ENCODE measurements around the gene HDAC2. TPM values are rescaled to one million over a fixed set of nuclear protein-coding genes. Genes with fewer than 3 reads are reported as not detected.
"Not testable (repeated sequence)": the region's sequence is repeated elsewhere in the genome, so short reads cannot be mapped to it uniquely, and the experiment has no call there.

The HDAC2 gene
- polyA plus RNA-seq, 1 donor from 2014 or later: 307 TPM

- not testable (repeated sequence) for H3K4me3 ChIP-seq (ENCODE audit: low read length); H2AFZ ChIP-seq (ENCODE audit: low read depth, low read length); H3K9me3 ChIP-seq (ENCODE audit: low read length); H3K9ac ChIP-seq (ENCODE audit: low read length); H3K27me3 ChIP-seq (ENCODE audit: insufficient read depth, low read depth, low read length); H3F3A ChIP-seq (ENCODE audit: insufficient read depth, low read length, poor library complexity, severe bottlenecking); H3K27ac ChIP-seq (ENCODE audit: low read length); H4K20me1 ChIP-seq (ENCODE audit: insufficient read depth); H3K36me3 ChIP-seq (ENCODE audit: insufficient read depth, low read length); H3K4me2 ChIP-seq (ENCODE audit: low read length); H3K79me2 ChIP-seq (replicated peaks; ENCODE audit: insufficient read depth, low read length); H3K9me2 ChIP-seq (ENCODE audit: insufficient read depth, low read length)
These were observed 46.2 kb upstream of the HDAC2 start for GRCh38 chr6:114017146-114017545.

GRCh38 chr6:114014106-114014505 lies 43.2 kb upstream of the HDAC2 start:
- H3K27ac ChIP-seq (ENCODE audit: low read length); H3K79me2 ChIP-seq (replicated peaks; ENCODE audit: insufficient read depth, low read length); H3K4me3 ChIP-seq (ENCODE audit: low read length); H3K4me2 ChIP-seq (ENCODE audit: low read length); H4K20me1 ChIP-seq (ENCODE audit: insufficient read depth); H3K9me2 ChIP-seq (ENCODE audit: insufficient read depth, low read length); H3K9me3 ChIP-seq (ENCODE audit: low read length); H3K36me3 ChIP-seq (ENCODE audit: insufficient read depth, low read length); H2AFZ ChIP-seq (ENCODE audit: low read depth, low read length); H3K9ac ChIP-seq (ENCODE audit: low read length); H3F3A ChIP-seq (ENCODE audit: insufficient read depth, low read length, poor library complexity, severe bottlenecking); H3K27me3 ChIP-seq (ENCODE audit: insufficient read depth, low read depth, low read length): not testable (repeated sequence)

- not testable (repeated sequence) for H3K27ac ChIP-seq (ENCODE audit: low read length); H4K20me1 ChIP-seq (ENCODE audit: insufficient read depth); H2AFZ ChIP-seq (ENCODE audit: low read depth, low read length); H3K4me3 ChIP-seq (ENCODE audit: low read length); H3F3A ChIP-seq (ENCODE audit: insufficient read depth, low read length, poor library complexity, severe bottlenecking); H3K27me3 ChIP-seq (ENCODE audit: insufficient read depth, low read depth, low read length); H3K36me3 ChIP-seq (ENCODE audit: insufficient read depth, low read length); H3K9me3 ChIP-seq (ENCODE audit: low read length); H3K9me2 ChIP-seq (ENCODE audit: insufficient read depth, low read length); H3K4me2 ChIP-seq (ENCODE audit: low read length); H3K79me2 ChIP-seq (replicated peaks; ENCODE audit: insufficient read depth, low read length); H3K9ac ChIP-seq (ENCODE audit: low read length)
These were observed 40.5 kb upstream of the HDAC2 start for GRCh38 chr6:114011486-114011885.

- no peak overlapping the region for H3K9ac ChIP-seq (ENCODE audit: low read length)
- no peaks in the 10 kb centered on the region for H4K20me1 ChIP-seq (ENCODE audit: insufficient read depth)
- H3K9me3 ChIP-seq (ENCODE audit: low read length): no peaks in the 10 kb centered on the region
- H3K9me2 ChIP-seq (ENCODE audit: insufficient read depth, low read length): no peaks in the 10 kb centered on the region
- H3K27ac ChIP-seq (ENCODE audit: low read length): no peak overlapping the region
- no peak overlapping the region for H3K4me2 ChIP-seq (ENCODE audit: low read length)
- H3K79me2 ChIP-seq (replicated peaks; ENCODE audit: insufficient read depth, low read length): no peaks in the 10 kb centered on the region
- no peak overlapping the region for H2AFZ ChIP-seq (ENCODE audit: low read depth, low read length)
- no peaks in the 10 kb centered on the region for H3K36me3 ChIP-seq (ENCODE audit: insufficient read depth, low read length)
- TF ChIP-seq MXI1 (conservative IDR thresholded peaks at IDR 0.05; ENCODE audit: poor library complexity, severe bottlenecking) (no peak), EP300 (conservative IDR thresholded peaks at IDR 0.05; ENCODE audit: poor library complexity, severe bottlenecking) (no peak), REST (IDR thresholded peaks at IDR 0.05; ENCODE audit: borderline replicate concordance) (no peak), POLR2AphosphoS5 (IDR thresholded peaks at IDR 0.05) (no peak), CTCF (IDR thresholded peaks at IDR 0.05; ENCODE audit: poor library complexity, severe bottlenecking) (no peak), SMC3 (conservative IDR thresholded peaks at IDR 0.05; ENCODE audit: poor library complexity) (no peak), TAF1 (IDR thresholded peaks at IDR 0.05; ENCODE audit: low read depth) (no peak), EZH2 (IDR thresholded peaks at IDR 0.05; ENCODE audit: borderline replicate concordance, insufficient read depth, low read length, poor library complexity, severe bottlenecking) (no peak), RAD21 (conservative IDR thresholded peaks at IDR 0.05) (no peak)
- H3K4me3 ChIP-seq (ENCODE audit: low read length): no peak overlapping the region
- H3F3A ChIP-seq (ENCODE audit: insufficient read depth, low read length, poor library complexity, severe bottlenecking): no peaks in the 10 kb centered on the region
- no peaks in the 10 kb centered on the region for H3K27me3 ChIP-seq (ENCODE audit: insufficient read depth, low read depth, low read length)
These were observed 39.6 kb upstream of the HDAC2 start for GRCh38 chr6:114010540-114010939.
